SK-N-SH (cell line): Measurements from ENCODE around the gene DNAJC16. TPM values are rescaled to one million over a fixed set of nuclear protein-coding genes. Genes with fewer than 3 reads are reported as not detected.

Source experiments
- CTCF ChIA-PET: fragments of 300-600, 350-600 bp; formaldehyde crosslinking; extraction: SDS; loops from one replicate; lab custom pipeline; 2021; lab: Yijun Ruan, JAX
- POLR2A ChIA-PET: fragments of 350-600 bp; sonication (Branson Sonifier 250); formaldehyde crosslinking; extraction: SDS; loops from one replicate; lab custom pipeline; 2020; ENCODE audit warnings: antibody characterized with exemption, inconsistent platforms; lab: Yijun Ruan, JAX
- DNase-seq: peaks from one replicate; pipeline ENCODE4 v3.0.0; 2012
- H2AFZ ChIP-seq: fragments of 200-600 bp; sonication (generic); 2 replicates; pipeline ENCODE4 v1.8.1; 2016; ENCODE audit warnings: antibody characterized with exemption, mild to moderate bottlenecking, low read depth
- H3F3A ChIP-seq: fragments of 200-600 bp; sonication (generic); replicated peaks from 2 replicates; pipeline ENCODE3; 2016; ENCODE audit warnings: antibody characterized with exemption, mild to moderate bottlenecking; ENCODE audit not compliant: insufficient read depth
- H3K27ac ChIP-seq, 2 experiments: fragments of 200-500 bp in 1 of 2; fragments of 200-600 bp in 1 of 2; sonication (Bioruptor generic) in 1 of 2; sonication (generic), shearing (Covaris generic) in 1 of 2; 2 replicates each; pipeline versions ENCODE4 v1.5.1 to v1.6.1; 2014 to 2016; ENCODE audit warnings: low read depth in 2 of 2, inconsistent platforms in 1 of 2, low read length in 1 of 2, mild to moderate bottlenecking in 1 of 2, mixed read lengths in 1 of 2
- H3K27me3 ChIP-seq: fragments of 200-600 bp; sonication (generic), shearing (Covaris generic); 2 replicates; pipeline ENCODE4 v1.6.1; 2016; ENCODE audit warnings: mixed run types; ENCODE audit not compliant: insufficient read depth
- H3K36me3 ChIP-seq, 2 experiments: fragments of 200-500 bp in 1 of 2; fragments of 200-600 bp in 1 of 2; sonication (Bioruptor generic) in 1 of 2; sonication (generic) in 1 of 2; replicated peaks in 1 of 2; 2 replicates each; pipeline versions ENCODE3 to v1.5.1; 2014 to 2016; ENCODE audit warnings: low read length in 1 of 2, mild to moderate bottlenecking in 1 of 2; ENCODE audit not compliant: insufficient read depth in 2 of 2, control insufficient read depth in 1 of 2
- H3K4me1 ChIP-seq, 2 experiments: fragments of 200-500 bp in 1 of 2; fragments of 200-600 bp in 1 of 2; sonication (Bioruptor generic) in 1 of 2; sonication (generic), shearing (Covaris generic) in 1 of 2; 2 replicates each; pipeline versions ENCODE4 v1.5.1 to v1.6.1; 2014 to 2016; ENCODE audit warnings: low read depth in 1 of 2, low read length in 1 of 2, mixed run types in 1 of 2; ENCODE audit not compliant: insufficient read depth in 2 of 2, control insufficient read depth in 1 of 2
- H3K4me2 ChIP-seq: fragments of 200-600 bp; sonication (generic), shearing (Covaris generic); 2 replicates; pipeline ENCODE4 v1.6.1; 2017; ENCODE audit warnings: mixed run types
- H3K4me3 ChIP-seq, 2 experiments: fragments of 200-500 bp in 1 of 2; fragments of 200-600 bp in 1 of 2; sonication (Bioruptor generic) in 1 of 2; sonication (generic), shearing (Covaris generic) in 1 of 2; 2 replicates each; pipeline versions ENCODE4 v1.5.1 to v1.8.1; 2014 to 2016; ENCODE audit warnings: low read depth in 2 of 2, inconsistent platforms in 1 of 2, low read length in 1 of 2, mild to moderate bottlenecking in 1 of 2, mixed read lengths in 1 of 2, moderate library complexity in 1 of 2
- H3K79me2 ChIP-seq: fragments of 200-600 bp; sonication (generic); 2 replicates; pipeline ENCODE4 v1.8.1; 2017; ENCODE audit warnings: mild to moderate bottlenecking; ENCODE audit not compliant: insufficient read depth
- H3K9ac ChIP-seq: fragments of 200-600 bp; sonication (generic); 2 replicates; pipeline ENCODE4 v1.6.1; 2017; ENCODE audit warnings: mixed run types
- H3K9me2 ChIP-seq: fragments of 200-600 bp; sonication (generic); 2 replicates; pipeline ENCODE4 v1.6.1; 2017; ENCODE audit warnings: mixed run types
- H3K9me3 ChIP-seq: fragments of 200-600 bp; sonication (generic); 2 replicates; pipeline ENCODE4 v1.6.1; 2017; ENCODE audit warnings: mixed run types, mild to moderate bottlenecking, moderate library complexity
- H4K20me1 ChIP-seq: fragments of 200-600 bp; sonication (generic); 2 replicates; pipeline ENCODE4 v1.6.1; 2017; ENCODE audit warnings: mild to moderate bottlenecking, mixed run types; ENCODE audit not compliant: insufficient read depth
- EZH2phosphoT487 ChIP-seq: fragments of 200-600 bp; sonication (generic); IDR thresholded peaks from 2 replicates; pipeline ENCODE4 v1.6.1; 2017; ENCODE audit warnings: low read depth, mixed run types, mild to moderate bottlenecking, antibody characterized with exemption, moderate library complexity, borderline replicate concordance
- FOSL2 ChIP-seq: IDR thresholded peaks from 2 replicates; pipeline ENCODE4 v1.4.0; 2012; ENCODE audit warnings: low read depth, mild to moderate bottlenecking, moderate library complexity, borderline replicate concordance
- GABPA ChIP-seq: IDR thresholded peaks from 2 replicates; pipeline ENCODE4 v1.4.0; 2012; ENCODE audit warnings: low read depth, mild to moderate bottlenecking
- NFIC ChIP-seq: IDR thresholded peaks from 2 replicates; pipeline ENCODE4 v1.4.0; 2012; ENCODE audit warnings: borderline replicate concordance
- RAD21 ChIP-seq: IDR thresholded peaks from 2 replicates; pipeline ENCODE4 v1.6.1; 2012; ENCODE audit warnings: mild to moderate bottlenecking, low read length
- RCOR1 ChIP-seq: fragments of 150-350 bp; IDR thresholded peaks from 2 replicates; pipeline ENCODE4 v1.6.1; 2017; ENCODE audit warnings: antibody characterized with exemption, low read length
- RFX5 ChIP-seq: IDR thresholded peaks from 2 replicates; pipeline ENCODE4 v1.6.1; 2012; ENCODE audit warnings: mild to moderate bottlenecking, improper control_type of control experiment, low read length
- TAF1 ChIP-seq: IDR thresholded peaks from 2 replicates; pipeline ENCODE4 v1.6.1; 2012; ENCODE audit warnings: low read depth, mild to moderate bottlenecking, low read length, moderate library complexity, borderline replicate concordance
- TCF12 ChIP-seq: IDR thresholded peaks from 2 replicates; pipeline ENCODE4 v1.4.0; 2012
- WGBS: methylation state at CpG from one replicate; pipeline ENCODE4 v1.1.6; 2017; ENCODE audit warnings: low lambda C conversion rate; 5-methylcytosine and 5-hydroxymethylcytosine counted together
- polyA plus RNA-seq, 3 experiments: library from polyadenylated mRNA; depleted of rRNA; stranded (reverse); fragments of >200 nt; gene quantifications; 2 replicates each; pipeline ENCODE4 v1.2.3, GENCODE V29; 2012
- TF ChIP-seq, protein P1 (sequence below): fragments of 200-600 bp; sonication (generic); IDR thresholded peaks from 2 replicates; pipeline ENCODE4 v1.6.1; 2017; ENCODE audit warnings: antibody characterized with exemption, mild to moderate bottlenecking, moderate library complexity
- TF ChIP-seq, protein P2 (sequence below): IDR thresholded peaks from 2 replicates; pipeline ENCODE4 v1.4.0; 2012; ENCODE audit warnings: low read depth
- TF ChIP-seq, protein P3 (sequence below): fragments of 150-350 bp; IDR thresholded peaks from 2 replicates; pipeline ENCODE4 v1.6.1; 2016; ENCODE audit warnings: mild to moderate bottlenecking, low read depth, low read length

The DNAJC16 gene
- polyA plus RNA-seq, 1 of the 3 experiments (the other 2 are of a cell fraction) = 8.4 TPM

DNA sequence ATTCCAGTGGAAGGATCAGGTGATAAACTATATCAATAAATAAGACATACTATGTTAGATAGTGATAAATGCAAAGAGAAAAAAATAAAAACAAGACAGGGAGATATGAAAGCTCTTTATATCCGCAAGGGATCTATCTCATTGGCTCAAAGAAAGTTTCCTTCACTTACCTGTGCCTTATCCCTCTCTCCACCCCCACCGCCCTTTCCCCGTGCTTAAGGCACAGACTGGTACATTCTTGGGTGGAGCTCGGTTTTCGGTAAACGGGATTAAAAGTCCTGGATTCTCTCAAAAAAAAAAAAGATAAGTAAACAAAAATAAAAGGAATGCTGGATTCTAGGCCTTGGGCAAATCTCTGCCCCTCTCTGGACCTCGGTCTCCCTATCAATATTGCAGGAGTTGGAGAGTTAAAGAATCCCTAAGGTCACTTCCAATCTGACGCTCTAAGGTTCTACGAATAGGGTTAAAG lies 593 bp upstream of the DNAJC16 start:
- H3K9me3 ChIP-seq = no peaks in the 10 kb centered on the region
- peak overlapping the region; percentile 62 for H3K9ac ChIP-seq
- DNase-seq = no peak
- TF ChIP-seq NFIC = no peak
- TF ChIP-seq TAF1 = no peak
- no peak for TF ChIP-seq GABPA
- H4K20me1 ChIP-seq = no peaks in the 10 kb centered on the region; the same call in 1 of the 2 replicates
- ChIA-PET CTCF (interaction anchor here (1.0 to 1.3 kb wide), 2 partner anchors 202 to 215 kb away, joined by 3 to 4 read pairs; no protein-coding TSS in a partner anchor), POLR2A (no interaction called here)
- H3K79me2 ChIP-seq = peaks cover 54% of the 10 kb centered on the region
- peak overlapping the region; percentile 88 to 89 for H3K4me3 ChIP-seq
- peaks cover 16% of the 10 kb centered on the region for H3F3A ChIP-seq
- WGBS = 16% methylated on average over 9 of the region's 9 CpGs
- H3K27me3 ChIP-seq = no peaks in the 10 kb centered on the region
- peak overlapping the region; percentile 84 to 88 for H3K27ac ChIP-seq
- peak overlapping the region; percentile 91 for H3K4me2 ChIP-seq
- H2AFZ ChIP-seq = peak overlapping the region; percentile 90
- H3K36me3 ChIP-seq = peaks cover 10 to 12% of the 10 kb centered on the region in 2 experiments
- peaks cover 6 to 20% of the 10 kb centered on the region in 2 experiments for H3K4me1 ChIP-seq
- no peaks in the 10 kb centered on the region for H3K9me2 ChIP-seq

DNA sequence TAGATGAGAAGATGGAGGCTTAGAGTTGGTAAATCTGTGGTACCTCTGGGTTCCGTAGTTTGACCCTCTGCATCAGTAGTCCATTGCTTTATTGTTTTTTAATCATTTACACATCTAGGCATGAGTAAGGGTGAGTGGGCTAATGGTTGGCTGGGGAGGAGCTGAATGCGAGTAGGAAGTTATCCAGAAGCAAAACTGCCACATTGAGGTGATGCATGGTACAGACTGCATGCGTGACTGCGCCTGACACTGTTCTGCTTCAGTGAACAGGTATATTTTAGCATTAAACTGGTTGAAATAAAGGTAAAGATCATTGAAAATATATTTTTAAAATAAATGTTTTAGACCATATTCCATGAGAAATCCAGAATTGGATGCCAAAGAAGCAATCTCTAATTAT lies 4.4 kb downstream of the DNAJC16 start:
- Histone ChIP-seq H3K36me3 (peaks cover 29 to 33% of the 10 kb centered on the region in 2 experiments), H3K9ac (no peak overlapping the region), H3K4me2 (no peak overlapping the region), H3K27ac (no peak overlapping the region), H2AFZ (no peak overlapping the region), H3K4me1 (peaks cover 6% of the 10 kb centered on the region in 2 experiments), H3K27me3 (no peaks in the 10 kb centered on the region), H3K4me3 (no peak overlapping the region), H3F3A (peaks cover 19% of the 10 kb centered on the region), H3K9me2 (no peaks in the 10 kb centered on the region), H4K20me1 (no peaks in the 10 kb centered on the region; the same call in 1 of the 2 replicates), H3K79me2 (peaks cover 44% of the 10 kb centered on the region), H3K9me3 (no peaks in the 10 kb centered on the region)
- ChIA-PET CTCF (no interaction called here), POLR2A (interaction anchor here (0.6 kb wide), 1 partner anchor 64 kb away, joined by 3 read pairs; no protein-coding TSS in a partner anchor)
- no peak for DNase-seq
- TF ChIP-seq, protein P1, sequence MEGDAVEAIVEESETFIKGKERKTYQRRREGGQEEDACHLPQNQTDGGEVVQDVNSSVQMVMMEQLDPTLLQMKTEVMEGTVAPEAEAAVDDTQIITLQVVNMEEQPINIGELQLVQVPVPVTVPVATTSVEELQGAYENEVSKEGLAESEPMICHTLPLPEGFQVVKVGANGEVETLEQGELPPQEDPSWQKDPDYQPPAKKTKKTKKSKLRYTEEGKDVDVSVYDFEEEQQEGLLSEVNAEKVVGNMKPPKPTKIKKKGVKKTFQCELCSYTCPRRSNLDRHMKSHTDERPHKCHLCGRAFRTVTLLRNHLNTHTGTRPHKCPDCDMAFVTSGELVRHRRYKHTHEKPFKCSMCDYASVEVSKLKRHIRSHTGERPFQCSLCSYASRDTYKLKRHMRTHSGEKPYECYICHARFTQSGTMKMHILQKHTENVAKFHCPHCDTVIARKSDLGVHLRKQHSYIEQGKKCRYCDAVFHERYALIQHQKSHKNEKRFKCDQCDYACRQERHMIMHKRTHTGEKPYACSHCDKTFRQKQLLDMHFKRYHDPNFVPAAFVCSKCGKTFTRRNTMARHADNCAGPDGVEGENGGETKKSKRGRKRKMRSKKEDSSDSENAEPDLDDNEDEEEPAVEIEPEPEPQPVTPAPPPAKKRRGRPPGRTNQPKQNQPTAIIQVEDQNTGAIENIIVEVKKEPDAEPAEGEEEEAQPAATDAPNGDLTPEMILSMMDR = no peak
- TF ChIP-seq RFX5 (no peak), FOSL2 (no peak), EZH2phosphoT487 (no peak), RCOR1 (no peak), RAD21 (no peak), NFIC (no peak), TCF12 (no peak)
- 91% methylated on average over 4 of the region's 4 CpGs for WGBS

DNA sequence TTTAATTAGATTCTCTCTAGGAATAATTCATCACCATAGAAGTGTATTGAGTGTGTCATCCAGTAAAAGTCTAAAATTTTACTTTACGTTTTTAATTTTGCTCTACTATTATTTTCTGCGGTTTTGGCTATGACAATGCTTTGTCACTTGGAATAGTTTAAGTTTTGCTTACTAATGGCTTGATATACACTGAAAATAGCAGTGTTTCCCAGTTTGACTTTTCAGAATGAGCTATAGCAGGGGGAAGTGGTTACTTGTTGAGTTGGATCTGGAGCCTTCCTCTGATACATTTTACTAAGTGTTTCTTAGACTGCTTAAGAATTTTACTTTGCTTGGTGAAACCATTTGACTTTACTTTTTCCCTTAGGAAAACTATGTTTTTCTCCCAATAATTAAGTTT lies 5.0 kb downstream of the DNAJC16 start:
- 90% methylated on average over 2 of the region's 2 CpGs for WGBS
- DNase-seq = no peak
- no peaks in the 10 kb centered on the region for H3K27me3 ChIP-seq
- ChIA-PET CTCF (no interaction called here), POLR2A (no interaction called here)
- H3K4me1 ChIP-seq = peaks cover 4 to 6% of the 10 kb centered on the region in 2 experiments
- no peak overlapping the region for H3K4me2 ChIP-seq
- no peak overlapping the region for H3K4me3 ChIP-seq
- no peaks in the 10 kb centered on the region; the same call in 1 of the 2 replicates for H4K20me1 ChIP-seq
- H3K79me2 ChIP-seq = peaks cover 44% of the 10 kb centered on the region
- H3K9ac ChIP-seq = no peak overlapping the region
- H3K27ac ChIP-seq = no peak overlapping the region
- no peaks in the 10 kb centered on the region for H3K9me3 ChIP-seq
- H2AFZ ChIP-seq = no peak overlapping the region
- peaks cover 15% of the 10 kb centered on the region for H3F3A ChIP-seq
- no peaks in the 10 kb centered on the region for H3K9me2 ChIP-seq
- H3K36me3 ChIP-seq = peaks cover 32 to 38% of the 10 kb centered on the region in 2 experiments
- TF ChIP-seq TCF12 = no peak
- TF ChIP-seq, protein P2, sequence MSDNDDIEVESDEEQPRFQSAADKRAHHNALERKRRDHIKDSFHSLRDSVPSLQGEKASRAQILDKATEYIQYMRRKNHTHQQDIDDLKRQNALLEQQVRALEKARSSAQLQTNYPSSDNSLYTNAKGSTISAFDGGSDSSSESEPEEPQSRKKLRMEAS = no peak
- TF ChIP-seq, protein P3, sequence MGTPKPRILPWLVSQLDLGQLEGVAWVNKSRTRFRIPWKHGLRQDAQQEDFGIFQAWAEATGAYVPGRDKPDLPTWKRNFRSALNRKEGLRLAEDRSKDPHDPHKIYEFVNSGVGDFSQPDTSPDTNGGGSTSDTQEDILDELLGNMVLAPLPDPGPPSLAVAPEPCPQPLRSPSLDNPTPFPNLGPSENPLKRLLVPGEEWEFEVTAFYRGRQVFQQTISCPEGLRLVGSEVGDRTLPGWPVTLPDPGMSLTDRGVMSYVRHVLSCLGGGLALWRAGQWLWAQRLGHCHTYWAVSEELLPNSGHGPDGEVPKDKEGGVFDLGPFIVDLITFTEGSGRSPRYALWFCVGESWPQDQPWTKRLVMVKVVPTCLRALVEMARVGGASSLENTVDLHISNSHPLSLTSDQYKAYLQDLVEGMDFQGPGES = no peak
